SW 1271 (cell line): Measurements from ENCODE around the gene PCDHGA8.
"Not testable (repeated sequence)": the region's sequence is repeated elsewhere in the genome, so short reads cannot be mapped to it uniquely, and the experiment has no call there.

ENCODE experiments used
- DNase-seq, 2 experiments: peaks; one replicate each; lab custom pipeline; 2025; lab: John Stamatoyannopoulos, UW

PCDHGA8 gene

GRCh38 chr5:141403387-141403786, 11.0 kb downstream of the PCDHGA8 start:
- DNase-seq: no peak

GRCh38 chr5:141407790-141408505, 15.5 kb downstream of the PCDHGA8 start, which contains the start of gene PCDHGB6:
Gene PCDHGB6, plus strand, starts transcription at chr5:141408021. Its CDS starts 182 bp downstream, at chr5:141408203.
- not testable (repeated sequence) for DNase-seq

DNA sequence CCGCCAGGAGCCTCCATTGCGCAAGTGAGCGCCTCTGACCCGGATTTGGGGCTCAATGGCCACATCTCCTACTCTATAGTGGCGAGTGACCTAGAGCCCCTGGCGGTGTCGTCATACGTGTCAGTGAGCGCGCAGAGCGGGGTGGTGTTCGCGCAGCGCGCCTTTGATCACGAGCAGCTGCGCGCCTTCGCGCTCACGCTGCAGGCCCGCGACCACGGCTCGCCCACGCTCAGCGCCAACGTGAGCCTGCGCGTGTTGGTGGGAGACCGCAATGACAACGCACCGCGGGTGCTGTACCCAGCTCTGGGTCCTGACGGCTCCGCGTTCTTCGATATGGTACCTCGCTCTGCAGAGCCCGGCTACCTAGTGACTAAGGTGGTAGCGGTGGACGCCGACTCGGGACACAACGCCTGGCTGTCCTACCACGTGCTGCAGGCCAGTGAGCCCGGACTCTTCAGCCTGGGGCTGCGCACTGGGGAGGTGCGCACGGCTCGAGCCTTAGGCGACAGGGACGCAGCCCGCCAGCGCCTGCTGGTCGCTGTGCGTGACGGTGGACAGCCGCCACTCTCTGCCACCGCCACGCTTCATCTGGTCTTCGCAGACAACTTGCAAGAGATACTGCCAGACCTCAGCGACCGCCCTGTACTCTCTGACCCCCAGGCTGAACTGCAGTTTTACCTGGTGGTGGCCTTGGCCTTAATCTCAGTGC, 17.3 kb downstream of the PCDHGA8 start:
- no peak for DNase-seq

- no peak for DNase-seq
These were observed 19.1 kb downstream of the PCDHGA8 start for GRCh38 chr5:141411575-141411974.

DNA sequence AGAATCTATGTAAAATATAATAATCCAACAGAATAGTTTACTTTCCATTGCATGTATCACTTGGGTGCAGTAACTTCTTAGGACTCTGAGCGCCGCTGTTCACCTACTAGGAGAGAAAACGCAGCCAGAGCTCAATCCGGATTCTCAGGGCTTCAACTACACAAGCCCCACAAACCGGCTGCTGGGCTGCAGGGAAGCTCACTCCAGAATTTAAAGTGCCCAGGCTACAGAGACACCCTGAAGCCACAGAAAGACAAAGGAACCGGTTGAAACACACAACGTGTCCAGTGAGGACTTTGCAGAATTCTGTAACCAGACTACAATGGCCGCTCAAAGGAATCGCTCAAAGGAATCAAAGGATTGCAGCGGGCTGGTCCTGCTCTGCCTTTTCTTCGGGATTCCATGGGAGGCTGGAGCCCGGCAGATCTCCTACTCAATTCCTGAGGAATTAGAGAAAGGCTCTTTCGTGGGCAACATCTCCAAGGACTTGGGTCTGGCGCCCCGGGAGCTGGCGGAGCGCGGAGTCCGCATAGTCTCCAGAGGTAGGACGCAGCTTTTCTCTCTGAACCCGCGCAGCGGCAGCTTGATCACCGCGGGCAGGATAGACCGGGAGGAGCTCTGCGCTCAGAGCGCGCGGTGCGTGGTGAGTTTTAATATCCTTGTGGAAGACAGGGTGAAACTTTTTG, 20.6 kb downstream of the PCDHGA8 start, which contains the start of gene PCDHGA10:
Gene PCDHGA10 (plus strand): TSS at position 134 of the 686 bp plus-strand sequence. CDS start 189 bp downstream, at position 323.
- DNase-seq: no peak

GRCh38 chr5:141413540-141414069, 21.2 kb downstream of the PCDHGA8 start:
- DNase-seq: no peak

DNA sequence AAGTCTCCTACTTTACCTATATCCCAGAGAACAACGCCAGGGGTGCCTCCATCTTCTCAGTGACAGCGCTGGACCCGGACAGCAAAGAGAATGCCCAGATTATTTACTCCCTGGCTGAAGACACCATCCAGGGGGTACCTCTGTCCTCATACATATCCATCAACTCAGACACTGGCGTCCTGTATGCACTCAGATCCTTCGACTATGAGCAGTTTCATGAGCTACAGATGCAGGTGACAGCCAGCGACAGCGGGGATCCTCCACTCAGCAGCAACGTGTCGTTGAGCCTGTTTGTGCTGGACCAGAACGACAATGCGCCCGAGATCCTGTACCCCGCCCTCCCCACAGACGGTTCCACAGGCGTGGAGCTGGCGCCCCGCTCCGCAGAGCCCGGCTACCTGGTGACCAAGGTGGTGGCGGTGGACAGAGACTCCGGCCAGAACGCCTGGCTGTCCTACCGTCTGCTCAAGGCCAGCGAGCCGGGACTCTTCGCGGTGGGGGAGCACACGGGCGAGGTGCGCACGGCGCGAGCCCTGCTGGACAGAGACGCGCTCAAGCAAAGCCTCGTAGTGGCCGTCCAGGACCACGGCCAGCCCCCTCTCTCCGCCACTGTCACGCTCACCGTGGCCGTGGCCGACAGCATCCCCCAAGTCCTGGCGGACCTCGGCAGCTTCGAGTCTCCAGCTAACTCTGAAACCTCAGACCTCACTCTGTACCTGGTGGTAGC, 22.3 kb downstream of the PCDHGA8 start:
- not testable (repeated sequence) for DNase-seq

DNA sequence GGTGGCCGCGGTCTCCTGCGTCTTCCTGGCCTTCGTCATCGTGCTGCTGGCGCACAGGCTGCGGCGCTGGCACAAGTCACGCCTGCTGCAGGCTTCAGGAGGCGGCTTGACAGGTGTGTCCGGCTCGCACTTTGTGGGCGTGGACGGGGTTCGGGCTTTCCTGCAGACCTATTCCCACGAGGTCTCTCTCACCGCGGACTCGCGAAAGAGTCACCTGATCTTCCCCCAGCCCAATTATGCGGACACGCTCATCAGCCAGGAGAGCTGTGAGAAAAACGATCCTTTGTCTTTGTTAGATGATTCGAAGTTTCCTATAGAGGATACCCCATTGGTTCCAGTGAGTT, 22.8 kb downstream of the PCDHGA8 start:
- not testable (repeated sequence) for DNase-seq

DNA sequence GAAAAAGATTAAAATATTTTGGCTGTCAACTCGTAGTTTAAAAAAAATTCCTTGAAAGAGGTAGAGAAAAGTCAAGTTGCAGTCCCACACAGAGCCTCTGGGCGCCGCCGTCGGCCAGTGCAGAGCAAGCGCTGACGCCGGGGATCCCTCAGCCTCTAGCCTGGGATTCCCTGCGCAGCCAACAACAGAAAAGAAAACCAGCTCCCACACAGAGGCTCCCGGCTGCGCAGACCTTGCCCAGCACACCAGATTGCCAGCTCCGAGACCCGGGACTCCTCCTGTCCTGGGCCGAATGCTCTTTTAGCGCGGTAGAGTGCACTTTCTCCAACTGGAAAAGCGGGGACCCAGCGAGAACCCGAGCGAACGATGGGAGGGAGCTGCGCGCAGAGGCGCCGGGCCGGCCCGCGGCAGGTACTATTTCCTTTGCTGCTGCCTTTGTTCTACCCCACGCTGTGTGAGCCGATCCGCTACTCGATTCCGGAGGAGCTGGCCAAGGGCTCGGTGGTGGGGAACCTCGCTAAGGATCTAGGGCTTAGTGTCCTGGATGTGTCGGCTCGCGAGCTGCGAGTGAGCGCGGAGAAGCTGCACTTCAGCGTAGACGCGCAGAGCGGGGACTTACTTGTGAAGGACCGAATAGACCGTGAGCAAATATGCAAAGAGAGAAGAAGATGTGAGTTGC, 25.2 kb downstream of the PCDHGA8 start, which contains the start of gene PCDHGB7:
Gene PCDHGB7 (plus strand): TSS at position 184 of the 679 bp plus-strand sequence. CDS start 183 bp downstream, at position 367.
- not testable (repeated sequence) for DNase-seq

- DNase-seq: no peak
These were observed 26.8 kb downstream of the PCDHGA8 start for GRCh38 chr5:141419074-141419880.

DNA sequence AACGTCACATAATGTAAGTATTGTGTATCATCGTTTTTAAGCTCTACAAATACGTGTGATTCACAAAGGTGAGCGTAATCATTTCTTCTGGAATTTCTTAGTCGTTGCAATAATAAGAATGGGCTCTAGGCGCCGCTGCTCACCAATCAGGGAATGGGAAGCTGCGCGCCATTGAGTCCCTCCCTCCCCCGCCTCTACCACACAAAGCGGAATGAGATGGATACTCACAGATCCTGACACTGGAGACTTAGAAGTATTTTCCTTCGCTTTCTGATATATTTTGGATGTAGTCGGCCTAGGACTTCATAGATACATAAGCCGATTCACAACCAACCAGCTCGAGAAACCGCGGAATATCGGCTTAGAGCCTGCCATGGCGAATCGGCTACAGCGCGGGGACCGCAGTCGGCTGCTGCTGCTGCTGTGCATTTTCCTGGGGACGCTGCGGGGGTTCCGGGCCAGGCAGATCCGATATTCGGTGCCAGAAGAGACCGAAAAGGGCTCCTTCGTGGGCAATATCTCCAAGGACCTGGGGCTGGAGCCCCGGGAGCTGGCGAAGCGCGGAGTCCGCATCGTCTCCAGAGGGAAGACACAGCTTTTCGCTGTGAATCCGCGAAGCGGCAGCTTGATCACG, 28.5 kb downstream of the PCDHGA8 start, which contains the start of gene PCDHGA11:
Gene PCDHGA11 (plus strand): TSS at position 197 of the 634 bp plus-strand sequence. CDS start 177 bp downstream, at position 374.
- DNase-seq: no peak

DNA sequence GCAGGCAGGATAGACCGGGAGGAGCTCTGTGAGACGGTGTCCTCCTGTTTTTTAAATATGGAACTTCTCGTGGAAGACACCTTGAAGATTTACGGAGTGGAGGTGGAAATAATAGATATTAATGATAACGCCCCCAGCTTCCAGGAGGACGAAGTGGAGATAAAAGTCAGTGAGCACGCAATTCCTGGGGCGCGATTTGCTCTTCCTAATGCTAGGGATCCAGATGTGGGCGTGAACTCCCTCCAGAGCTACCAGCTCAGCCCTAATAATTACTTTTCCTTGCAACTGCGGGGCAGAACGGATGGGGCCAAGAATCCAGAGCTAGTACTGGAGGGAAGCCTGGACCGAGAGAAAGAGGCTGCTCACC, 29.0 kb downstream of the PCDHGA8 start:
- no peak for DNase-seq

GRCh38 chr5:141422742-141423291, 30.4 kb downstream of the PCDHGA8 start:
- DNase-seq: no peak

- DNase-seq: no peak
These were observed 35.5 kb downstream of the PCDHGA8 start for GRCh38 chr5:141427783-141428426.

DNA sequence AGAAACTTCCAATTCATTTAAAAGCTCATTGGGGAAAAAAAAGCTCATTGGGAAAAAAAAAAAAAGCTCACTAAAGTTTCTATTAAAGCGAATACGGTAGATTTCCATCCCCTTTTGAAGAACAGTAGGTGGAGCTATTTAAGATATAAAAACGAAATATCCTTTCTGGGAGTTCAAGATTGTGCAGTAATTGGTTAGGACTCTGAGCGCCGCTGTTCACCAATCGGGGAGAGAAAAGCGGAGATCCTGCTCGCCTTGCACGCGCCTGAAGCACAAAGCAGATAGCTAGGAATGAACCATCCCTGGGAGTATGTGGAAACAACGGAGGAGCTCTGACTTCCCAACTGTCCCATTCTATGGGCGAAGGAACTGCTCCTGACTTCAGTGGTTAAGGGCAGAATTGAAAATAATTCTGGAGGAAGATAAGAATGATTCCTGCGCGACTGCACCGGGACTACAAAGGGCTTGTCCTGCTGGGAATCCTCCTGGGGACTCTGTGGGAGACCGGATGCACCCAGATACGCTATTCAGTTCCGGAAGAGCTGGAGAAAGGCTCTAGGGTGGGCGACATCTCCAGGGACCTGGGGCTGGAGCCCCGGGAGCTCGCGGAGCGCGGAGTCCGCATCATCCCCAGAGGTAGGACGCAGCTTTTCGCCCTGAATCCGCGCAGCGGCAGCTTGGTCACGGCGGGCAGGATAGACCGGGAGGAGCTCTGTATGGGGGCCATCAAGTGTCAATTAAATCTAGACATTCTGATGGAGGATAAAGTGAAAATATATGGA, 38.1 kb downstream of the PCDHGA8 start, which contains the start of gene PCDHGA12:
Gene PCDHGA12 (plus strand): TSS at position 176 of the 782 bp plus-strand sequence. CDS start 253 bp downstream, at position 429.
- no peak for DNase-seq

DNA sequence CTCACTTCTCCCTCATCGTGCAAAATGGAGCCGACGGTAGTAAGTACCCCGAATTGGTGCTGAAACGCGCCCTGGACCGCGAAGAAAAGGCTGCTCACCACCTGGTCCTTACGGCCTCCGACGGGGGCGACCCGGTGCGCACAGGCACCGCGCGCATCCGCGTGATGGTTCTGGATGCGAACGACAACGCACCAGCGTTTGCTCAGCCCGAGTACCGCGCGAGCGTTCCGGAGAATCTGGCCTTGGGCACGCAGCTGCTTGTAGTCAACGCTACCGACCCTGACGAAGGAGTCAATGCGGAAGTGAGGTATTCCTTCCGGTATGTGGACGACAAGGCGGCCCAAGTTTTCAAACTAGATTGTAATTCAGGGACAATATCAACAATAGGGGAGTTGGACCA, 38.9 kb downstream of the PCDHGA8 start:
- DNase-seq: no peak

DNA sequence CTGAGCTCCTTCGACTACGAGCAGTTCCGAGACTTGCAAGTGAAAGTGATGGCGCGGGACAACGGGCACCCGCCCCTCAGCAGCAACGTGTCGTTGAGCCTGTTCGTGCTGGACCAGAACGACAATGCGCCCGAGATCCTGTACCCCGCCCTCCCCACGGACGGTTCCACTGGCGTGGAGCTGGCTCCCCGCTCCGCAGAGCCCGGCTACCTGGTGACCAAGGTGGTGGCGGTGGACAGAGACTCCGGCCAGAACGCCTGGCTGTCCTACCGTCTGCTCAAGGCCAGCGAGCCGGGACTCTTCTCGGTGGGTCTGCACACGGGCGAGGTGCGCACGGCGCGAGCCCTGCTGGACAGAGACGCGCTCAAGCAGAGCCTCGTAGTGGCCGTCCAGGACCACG, 39.9 kb downstream of the PCDHGA8 start:
- not testable (repeated sequence) for DNase-seq

- not testable (repeated sequence) for DNase-seq
These were observed 40.3 kb downstream of the PCDHGA8 start for GRCh38 chr5:141432726-141433125.
